Upper lobe of left lung (tissue), 6 donors: ENCODE data around the gene PHF23. TPM values are rescaled to one million over a fixed set of nuclear protein-coding genes. Genes with fewer than 3 reads are reported as not detected.

ENCODE experiments used
- ATAC-seq, 2 donors: fragments of 200-7000 bp; cut with Tn5 transposase; one replicate each; pipeline ENCODE4 v1.9.1; 2022; ENCODE audit warnings: mild to moderate bottlenecking in 2 of 2, moderate library complexity in 2 of 2; ENCODE audit not compliant: low FRiP score in 2 of 2
- DNase-seq, 2 donors: peaks; one replicate each; pipeline ENCODE4 v3.0.0-alpha.2; 2019 to 2020
- H3K27ac ChIP-seq, 4 donors: fragments of 200-600 bp; sonication (generic); one replicate each; pipeline ENCODE4 v1.5.1; 2016 to 2019
- H3K27me3 ChIP-seq, 4 donors: fragments of 200-600 bp; sonication (generic); one replicate each; pipeline ENCODE4 v1.5.1; 2017 to 2019
- H3K36me3 ChIP-seq, 4 donors: fragments of 200-600 bp; sonication (generic); one replicate each; pipeline ENCODE4 v1.5.1; 2016 to 2019
- H3K4me1 ChIP-seq, 4 donors: fragments of 200-600 bp; sonication (generic); one replicate each; pipeline ENCODE4 v1.5.1; 2018 to 2019
- H3K4me3 ChIP-seq, 4 donors: fragments of 200-600 bp; sonication (generic); one replicate each; pipeline ENCODE4 v1.5.1; 2017 to 2019; ENCODE audit warnings: mild to moderate bottlenecking in 2 of 4, moderate library complexity in 1 of 4
- H3K9me3 ChIP-seq, 4 donors: fragments of 200-600 bp; sonication (generic); one replicate each; pipeline ENCODE4 v1.5.1; 2018 to 2019
- EP300 ChIP-seq, 4 donors: sonication (generic); formaldehyde crosslinking; IDR thresholded peaks; one replicate each; pipeline ENCODE4 v1.5.1; 2017; ENCODE audit warnings: antibody characterized with exemption in 4 of 4, control low read depth in 2 of 4
- POLR2A ChIP-seq, 4 donors: fragments of 450-650 bp; IDR thresholded peaks; one replicate each; pipeline ENCODE4 v1.5.1; 2016 to 2017; ENCODE audit warnings: antibody characterized with exemption in 4 of 4, mild to moderate bottlenecking in 2 of 4
- POLR2AphosphoS5 ChIP-seq, 2 donors: sonication (generic); formaldehyde crosslinking; IDR thresholded peaks; one replicate each; pipeline ENCODE4 v1.5.1; 2017; ENCODE audit warnings: antibody characterized with exemption in 2 of 2
- WGBS, 2 donors: methylation state at CpG; one replicate each; pipeline ENCODE4 v1.1.5; 2017 to 2018; 5-methylcytosine and 5-hydroxymethylcytosine counted together
- total RNA-seq, 6 donors: library from RNA; depleted of rRNA in 4 of 6; stranded (reverse); fragments of >200 nt in 4 of 6; gene quantifications; one replicate each; pipeline versions ENCODE4 v1.1.0 to v1.2.1, GENCODE V29; 2016 to 2021
- TF ChIP-seq, protein P1 (sequence below), 6 experiments: fragments of 450-650 bp in 4 of 6; fragments of 200-600 bp in 2 of 6; sonication (generic) in 2 of 6; IDR thresholded peaks; one replicate each; pipeline ENCODE4 v1.5.1; 2016 to 2019; ENCODE audit warnings: antibody characterized with exemption in 6 of 6
- donor health status: DM: no; HTN: no; CAD: no; lungs with moderate emphysema.
- donor health status: DM: no; HTN: yes; CAD: no; lungs with severe emphysema.

PHF23 gene
- total RNA-seq, 6 donors from 2014 or later, result 25.4 to 54.5 (median 31.2) TPM

GRCh38 chr17:7279448-7279847, 40.2 kb upstream of the PHF23 start:
- 85 to 92% methylated on average over 8 of the region's 8 CpGs for WGBS, 2 donors
- H3K27me3 ChIP-seq, result peaks cover 0 to 12% (median 4%) of the 10 kb centered on the region in 4 donors
- ATAC-seq, result no peak
- DNase-seq, result no peak
- TF ChIP-seq POLR2AphosphoS5 (IDR thresholded peaks at IDR 0.05) (no peak), EP300 (IDR thresholded peaks at IDR 0.05) (no peak), POLR2A (IDR thresholded peaks at IDR 0.05) (no peak)
- TF ChIP-seq, protein P1, sequence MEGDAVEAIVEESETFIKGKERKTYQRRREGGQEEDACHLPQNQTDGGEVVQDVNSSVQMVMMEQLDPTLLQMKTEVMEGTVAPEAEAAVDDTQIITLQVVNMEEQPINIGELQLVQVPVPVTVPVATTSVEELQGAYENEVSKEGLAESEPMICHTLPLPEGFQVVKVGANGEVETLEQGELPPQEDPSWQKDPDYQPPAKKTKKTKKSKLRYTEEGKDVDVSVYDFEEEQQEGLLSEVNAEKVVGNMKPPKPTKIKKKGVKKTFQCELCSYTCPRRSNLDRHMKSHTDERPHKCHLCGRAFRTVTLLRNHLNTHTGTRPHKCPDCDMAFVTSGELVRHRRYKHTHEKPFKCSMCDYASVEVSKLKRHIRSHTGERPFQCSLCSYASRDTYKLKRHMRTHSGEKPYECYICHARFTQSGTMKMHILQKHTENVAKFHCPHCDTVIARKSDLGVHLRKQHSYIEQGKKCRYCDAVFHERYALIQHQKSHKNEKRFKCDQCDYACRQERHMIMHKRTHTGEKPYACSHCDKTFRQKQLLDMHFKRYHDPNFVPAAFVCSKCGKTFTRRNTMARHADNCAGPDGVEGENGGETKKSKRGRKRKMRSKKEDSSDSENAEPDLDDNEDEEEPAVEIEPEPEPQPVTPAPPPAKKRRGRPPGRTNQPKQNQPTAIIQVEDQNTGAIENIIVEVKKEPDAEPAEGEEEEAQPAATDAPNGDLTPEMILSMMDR (IDR thresholded peaks at IDR 0.05), result no peak
- peaks cover 23 to 29% (median 24%) of the 10 kb centered on the region in 4 donors for H3K4me1 ChIP-seq
- H3K27ac ChIP-seq, result no peak overlapping the region
- H3K9me3 ChIP-seq, result no peaks in the 10 kb centered on the region
- H3K36me3 ChIP-seq, result no peaks in the 10 kb centered on the region
- H3K4me3 ChIP-seq, result no peak overlapping the region

DNA sequence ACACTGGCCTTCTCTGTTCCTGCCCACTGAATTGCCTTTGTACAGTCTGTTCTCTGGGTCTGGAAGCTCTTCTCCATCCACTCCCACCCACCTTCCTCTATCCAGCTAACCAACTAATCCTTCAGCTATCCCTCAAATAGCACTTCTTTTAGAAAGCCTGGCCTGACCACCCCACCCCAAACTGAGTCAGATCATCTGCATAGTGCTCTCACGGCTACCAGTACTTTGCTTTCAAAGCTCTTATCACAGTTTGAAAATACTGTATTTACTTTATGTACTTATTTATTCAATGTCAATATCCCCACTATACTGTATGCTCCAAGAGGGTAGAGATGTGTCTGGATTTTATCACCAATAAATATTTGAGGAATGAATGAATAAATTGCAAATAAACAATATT, 27.5 kb upstream of the PHF23 start:
- Histone ChIP-seq H3K27ac (no peak overlapping the region), H3K4me1 (peaks cover 15 to 29% (median 20%) of the 10 kb centered on the region in 4 donors), H3K27me3 (peaks cover 0 to 12% (median 3%) of the 10 kb centered on the region in 4 donors), H3K9me3 (no peaks in the 10 kb centered on the region), H3K4me3 (no peak overlapping the region), H3K36me3 (no peaks in the 10 kb centered on the region)
- ATAC-seq (no peak), DNase-seq (no peak)
- 50 to 68% methylated on average over 1 of the region's 1 CpG for WGBS, 2 donors
- TF ChIP-seq POLR2AphosphoS5 (IDR thresholded peaks at IDR 0.05), result no peak
- no peak for TF ChIP-seq POLR2A (IDR thresholded peaks at IDR 0.05)
- TF ChIP-seq, protein P1 (IDR thresholded peaks at IDR 0.05), result no peak
- no peak for TF ChIP-seq EP300 (IDR thresholded peaks at IDR 0.05)

DNA sequence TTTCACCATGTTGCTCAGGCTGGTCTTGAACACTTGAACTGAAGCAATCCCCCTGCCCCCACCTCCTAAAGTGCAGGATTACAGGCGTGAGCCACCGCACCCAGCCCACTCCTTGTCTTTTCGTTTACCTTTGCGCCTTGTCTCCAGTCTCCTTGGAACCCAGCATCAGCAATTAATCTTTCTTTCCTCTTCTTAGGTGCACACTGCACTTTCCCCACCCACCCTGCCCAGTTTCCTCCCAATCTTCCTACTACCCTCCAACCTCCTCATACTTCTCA, 24.5 kb upstream of the PHF23 start:
- TF ChIP-seq POLR2AphosphoS5 (IDR thresholded peaks at IDR 0.05), result no peak
- TF ChIP-seq, protein P1 (IDR thresholded peaks at IDR 0.05), result no peak
- TF ChIP-seq POLR2A (IDR thresholded peaks at IDR 0.05), result no peak
- TF ChIP-seq EP300 (IDR thresholded peaks at IDR 0.05), result no peak
- Histone ChIP-seq H3K27ac (peak overlapping the region in 3 of 4 donors; percentile 83 to 89 (median 84)), H3K36me3 (peaks cover 0 to 11% (median 5%) of the 10 kb centered on the region in 4 donors), H3K9me3 (no peaks in the 10 kb centered on the region), H3K27me3 (peaks cover 0 to 19% (median 6%) of the 10 kb centered on the region in 4 donors), H3K4me1 (peaks cover 24 to 59% (median 39%) of the 10 kb centered on the region in 4 donors), H3K4me3 (peak overlapping the region in 3 of 4 donors; percentile 55 to 73 (median 56))
- WGBS, 2 donors, result 33 to 45% methylated on average over 4 of the region's 4 CpGs
- DNase-seq (no peak), ATAC-seq (no peak)

DNA sequence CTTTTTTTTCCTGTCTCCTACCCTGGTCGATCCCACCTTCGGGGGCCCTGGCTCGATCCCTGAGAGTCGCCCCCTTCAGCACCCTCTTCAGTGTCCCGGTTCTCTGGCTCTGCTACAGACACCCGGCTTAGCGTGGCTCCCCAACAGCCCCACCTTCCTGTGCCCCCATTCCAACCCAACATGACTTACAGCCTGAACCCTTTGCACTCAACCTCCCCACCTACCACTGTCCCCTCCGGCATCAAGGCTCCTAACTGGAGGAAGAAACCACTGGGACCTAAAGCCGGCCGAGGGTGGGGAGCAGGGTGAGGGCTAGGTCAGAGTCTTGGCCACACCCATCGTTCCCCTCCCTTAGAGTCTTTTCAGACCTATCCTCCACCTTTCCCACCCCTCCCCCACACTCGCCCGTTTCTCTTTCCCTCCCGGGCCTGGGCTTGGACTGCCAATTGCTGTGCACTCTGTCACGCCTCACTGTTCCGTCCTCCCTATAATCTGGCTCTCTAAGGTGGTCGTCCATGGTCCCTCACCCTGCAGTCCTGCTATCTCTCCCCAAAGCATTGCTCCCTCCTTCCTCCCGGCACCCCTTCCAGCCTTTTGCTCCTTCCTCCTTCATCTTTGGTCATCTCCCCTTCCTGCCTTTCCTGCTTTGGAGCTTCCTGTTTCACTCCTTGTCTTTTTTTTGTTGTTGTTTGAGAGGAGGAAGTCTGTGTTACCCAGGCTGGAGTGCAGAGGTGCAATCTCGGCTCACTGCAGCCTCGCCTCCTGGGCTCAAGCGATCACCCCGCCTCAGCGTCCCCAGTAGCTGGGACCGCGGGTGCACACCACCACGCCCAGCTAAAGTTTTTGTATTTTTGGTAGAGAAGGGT, 23.9 kb upstream of the PHF23 start:
- H3K4me1 ChIP-seq, result peaks cover 24 to 62% (median 40%) of the 10 kb centered on the region in 4 donors
- 4 to 8% methylated on average over 26 of the region's 26 CpGs for WGBS, 2 donors
- ATAC-seq (peak; percentile 45 to 70), DNase-seq (peak; percentile 61 to 85)
- TF ChIP-seq POLR2AphosphoS5 (IDR thresholded peaks at IDR 0.05) (no peak), POLR2A (IDR thresholded peaks at IDR 0.05) (no peak), EP300 (IDR thresholded peaks at IDR 0.05) (no peak)
- TF ChIP-seq, protein P1 (IDR thresholded peaks at IDR 0.05), result no peak
- H3K9me3 ChIP-seq, result no peaks in the 10 kb centered on the region
- peaks cover 0 to 17% (median 9%) of the 10 kb centered on the region in 4 donors for H3K36me3 ChIP-seq
- peak overlapping the region; percentile 35 to 73 (median 56) for H3K4me3 ChIP-seq
- H3K27ac ChIP-seq, result peak overlapping the region; percentile 72 to 89 (median 84)
- peaks cover 0 to 19% (median 6%) of the 10 kb centered on the region in 4 donors for H3K27me3 ChIP-seq
